Motor neuron (in vitro differentiated cells): ENCODE results near the gene SMG5. TPM values are rescaled to one million over a fixed set of nuclear protein-coding genes. Genes with fewer than 3 reads are reported as not detected.

Source experiments
- ATAC-seq, 8 experiments: fragments of 200-7000 bp; cut with Tn5 transposase; replicated peaks in 6 of 8; 2 replicates each; pipeline ENCODE4 v1.8.0; 2021; ENCODE audit warnings: mild to moderate bottlenecking in 8 of 8, moderate library complexity in 8 of 8
- H3K27ac ChIP-seq, 2 donors: fragments of 250-450 bp; sonication (Bioruptor Pico); 2 replicates each; pipeline ENCODE4 v1.9.0; 2021; ENCODE audit warnings: antibody characterized with exemption in 2 of 2, mild to moderate bottlenecking in 2 of 2, moderate library complexity in 1 of 2
- H3K4me1 ChIP-seq, 2 donors: fragments of 250-450 bp; sonication (Bioruptor Pico); replicated peaks in 1 of 2; 2 replicates each; pipeline ENCODE4 v1.6.1; 2021; ENCODE audit warnings: antibody characterized with exemption in 2 of 2, mild to moderate bottlenecking in 2 of 2, moderate library complexity in 1 of 2
- H3K4me3 ChIP-seq, 5 donors: fragments of 250-450 bp; sonication (Bioruptor Pico); 2 replicates each; pipeline ENCODE4 v1.9.0; 2021; ENCODE audit warnings: antibody characterized with exemption in 5 of 5, mild to moderate bottlenecking in 5 of 5, moderate library complexity in 4 of 5
- WGBS, 10 experiments: fragments of 450-650 bp; shearing (Covaris generic); methylation state at CpG; one replicate each; pipeline ENCODE4 v1.0.0; 2022; 5-methylcytosine and 5-hydroxymethylcytosine counted together
- in situ Hi-C, 9 experiments: fragments of 400-800 bp; cut with MboI; loops; one replicate each; pipeline ENCODE4 v1.15.0; 2021; ENCODE audit warnings: low sequenced_read_pairs in 9 of 9, low pct_unique_long_range_greater_than_20kb in 2 of 9; ENCODE audit not compliant: unreplicated experiment in 9 of 9
- total RNA-seq, 8 experiments: library from RNA; unstranded; fragments of 300-600 nt; gene quantifications; 2 replicates each; pipeline versions ENCODE4 v1.2.3 to v1.2.4, GENCODE V29; 2022

The SMG5 gene
- total RNA-seq, 8 experiments from 2014 or later, result 34.5 to 78.8 (median 62.7) TPM

DNA sequence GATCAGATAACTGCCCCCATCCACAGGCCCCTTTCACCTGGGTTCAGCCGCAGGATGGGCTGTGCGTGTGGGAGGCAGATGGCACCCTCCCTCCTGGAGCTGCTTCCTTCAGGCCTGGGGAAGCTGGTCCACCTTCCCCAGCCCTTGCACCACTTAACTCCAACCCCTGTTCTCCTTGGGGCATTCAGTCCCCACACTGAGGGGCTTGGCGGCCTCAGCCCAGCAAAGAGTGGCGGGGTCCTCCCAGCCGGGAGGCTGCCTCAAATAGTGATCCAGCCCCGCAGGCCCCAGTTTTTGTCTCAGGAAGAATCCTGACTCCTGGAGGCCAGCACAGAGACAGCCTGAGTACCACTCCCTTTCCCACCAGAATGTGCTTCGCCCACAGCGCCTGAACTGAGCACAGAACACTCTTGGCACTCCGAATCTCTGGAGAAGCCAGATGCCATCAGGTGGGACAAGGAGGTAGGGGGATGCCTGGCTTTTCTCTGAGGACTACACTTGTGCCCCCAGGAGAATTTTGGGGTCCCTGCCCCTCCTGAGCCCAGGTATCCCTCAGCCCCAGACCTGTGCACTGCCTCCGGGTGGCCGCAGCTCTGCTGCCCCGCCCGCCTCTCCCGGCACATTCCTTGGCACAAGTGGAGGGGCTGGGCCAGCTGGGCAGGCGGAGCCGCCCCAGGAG is 35.7 kb downstream of the SMG5 start:
- 38 to 92% (median 80%) methylated on average over 1 to 6 of the region's 16 CpGs; no CpG with 5 or more reads in 5 of the 10 experiments for WGBS, 10 experiments
- H3K4me1 ChIP-seq, result peaks cover 0 to 8% of the 10 kb centered on the region in 2 donors
- in situ Hi-C loops, result loop anchor here in 3 of 9 experiments (25.0 kb wide), 2 partner anchors 110 to 160 kb away; partner anchors contain the start of gene MEX3A (in 2 of the 3)
- H3K4me3 ChIP-seq, result no peak overlapping the region
- no peak overlapping the region for H3K27ac ChIP-seq
- peak in 3 of 8 experiments; percentile 22 to 64 (median 60) for ATAC-seq

DNA sequence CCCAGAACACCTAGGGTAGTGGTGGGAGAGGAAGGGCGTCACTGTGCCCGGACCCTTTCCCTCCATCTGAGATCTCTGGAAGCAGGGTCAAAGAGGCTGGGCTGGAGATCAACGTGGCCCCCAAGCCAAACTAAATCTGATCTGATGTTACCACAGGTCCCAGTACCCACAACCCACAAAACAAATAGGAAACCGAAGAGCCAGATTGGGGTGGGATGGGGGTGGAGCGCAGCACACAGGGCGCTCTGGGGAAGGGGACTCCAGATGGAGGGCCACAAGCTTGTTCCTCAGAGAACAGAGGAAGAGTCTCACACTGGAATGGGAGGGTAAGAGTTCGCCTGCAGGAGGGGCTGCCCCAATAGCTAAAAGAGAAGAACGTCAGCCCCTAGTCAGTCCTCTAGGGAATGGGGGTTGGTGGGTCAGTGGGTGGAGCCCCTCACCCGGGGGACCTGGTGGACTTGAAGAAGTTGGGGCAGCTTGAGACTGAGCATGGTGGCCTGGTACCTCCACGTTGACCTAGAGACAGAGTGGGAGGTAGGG is 36.3 kb downstream of the SMG5 start:
- in situ Hi-C loops, result loop anchor here in 3 of 9 experiments (25.0 kb wide), 2 partner anchors 109 to 159 kb away; partner anchors contain the start of gene MEX3A (in 2 of the 3)
- WGBS, 10 experiments, result 62 to 84% (median 80%) methylated on average over 1 to 8 of the region's 10 CpGs; no CpG with 5 or more reads in 6 of the 10 experiments
- H3K4me3 ChIP-seq, result no peak overlapping the region
- peaks cover 0 to 8% of the 10 kb centered on the region in 2 donors for H3K4me1 ChIP-seq
- H3K27ac ChIP-seq, result no peak overlapping the region
- no peak for ATAC-seq

DNA sequence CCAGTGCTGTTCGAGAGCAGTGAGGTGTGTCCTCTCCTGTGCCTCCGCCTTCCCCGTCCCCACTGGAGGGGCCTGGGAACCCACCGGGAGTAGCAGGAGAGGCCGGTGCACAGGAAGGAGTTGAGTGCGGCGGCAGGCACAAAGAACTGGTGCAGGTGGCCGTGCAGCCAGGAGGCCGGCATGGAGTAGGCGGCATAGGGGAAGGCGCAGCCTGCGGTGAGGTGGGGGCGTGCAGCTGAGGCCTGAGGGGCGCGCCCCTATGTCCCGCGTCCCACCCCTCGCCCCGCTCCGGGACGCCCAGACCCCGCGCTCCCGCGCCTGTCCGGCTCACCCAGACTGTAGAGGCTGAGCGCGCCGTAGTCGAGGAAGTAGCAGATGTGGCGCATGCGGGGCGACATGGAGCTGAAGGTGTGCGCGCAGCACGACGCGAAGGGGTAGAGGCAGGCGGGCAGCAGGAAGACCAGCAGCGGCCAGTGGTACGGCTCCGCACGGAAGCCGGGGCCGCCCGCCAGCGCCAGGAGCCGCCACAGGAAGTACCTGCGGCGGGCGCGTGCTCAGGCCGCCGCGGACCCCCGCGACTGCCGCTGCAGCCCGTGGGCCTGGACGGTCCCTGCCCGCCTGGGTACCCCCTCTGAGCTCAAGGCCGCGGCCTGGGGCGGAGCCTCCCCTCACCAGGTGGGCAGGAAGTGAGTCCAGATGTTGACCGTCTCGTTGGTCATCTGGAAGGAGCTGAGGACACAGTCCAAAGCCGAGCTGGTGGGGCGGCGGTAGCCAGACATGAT is 37.0 kb downstream of the SMG5 start:
- no peak overlapping the region for H3K27ac ChIP-seq
- in situ Hi-C loops, result loop anchor here in 3 of 9 experiments (25.0 kb wide), 2 partner anchors 108 to 158 kb away; partner anchors contain the start of gene MEX3A (in 2 of the 3)
- H3K4me1 ChIP-seq, result peaks cover 0 to 8% of the 10 kb centered on the region in 2 donors
- ATAC-seq, result peak in 4 of 8 experiments; percentile 6 to 51 (median 20)
- WGBS, 10 experiments, result 14 to 56% (median 18%) methylated on average over 8 to 45 of the region's 69 CpGs; no CpG with 5 or more reads in 6 of the 10 experiments
- H3K4me3 ChIP-seq, result no peak overlapping the region

DNA sequence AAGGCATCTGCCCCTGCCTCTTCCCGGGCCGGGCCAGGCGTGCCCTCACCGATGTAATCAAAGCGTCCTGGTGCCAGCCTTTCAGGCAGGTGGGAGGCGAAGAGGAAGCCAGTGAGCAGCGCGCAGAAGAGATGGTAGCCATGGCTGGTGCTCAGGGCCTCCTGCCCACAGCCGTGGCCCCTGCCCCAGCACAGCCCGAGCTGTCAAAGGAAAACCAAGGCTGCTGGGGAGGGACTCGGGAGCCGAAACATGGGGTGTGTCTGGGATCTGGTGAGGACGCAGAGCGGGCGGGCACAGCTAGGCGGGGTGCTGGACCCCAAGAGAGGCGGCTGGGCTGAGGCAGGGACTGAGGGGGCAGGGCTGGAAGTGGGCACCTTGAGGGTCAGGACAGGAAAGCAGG is 37.9 kb downstream of the SMG5 start:
- in situ Hi-C loops, result loop anchor here in 3 of 9 experiments (25.0 kb wide), 2 partner anchors 107 to 157 kb away; partner anchors contain the start of gene MEX3A (in 2 of the 3)
- H3K4me3 ChIP-seq, result no peak overlapping the region
- WGBS, 10 experiments, result 55 to 89% (median 82%) methylated on average over 4 to 11 of the region's 17 CpGs; no CpG with 5 or more reads in 7 of the 10 experiments
- no peak overlapping the region for H3K27ac ChIP-seq
- peaks cover 0 to 8% of the 10 kb centered on the region in 2 donors for H3K4me1 ChIP-seq
- ATAC-seq, result no peak

DNA sequence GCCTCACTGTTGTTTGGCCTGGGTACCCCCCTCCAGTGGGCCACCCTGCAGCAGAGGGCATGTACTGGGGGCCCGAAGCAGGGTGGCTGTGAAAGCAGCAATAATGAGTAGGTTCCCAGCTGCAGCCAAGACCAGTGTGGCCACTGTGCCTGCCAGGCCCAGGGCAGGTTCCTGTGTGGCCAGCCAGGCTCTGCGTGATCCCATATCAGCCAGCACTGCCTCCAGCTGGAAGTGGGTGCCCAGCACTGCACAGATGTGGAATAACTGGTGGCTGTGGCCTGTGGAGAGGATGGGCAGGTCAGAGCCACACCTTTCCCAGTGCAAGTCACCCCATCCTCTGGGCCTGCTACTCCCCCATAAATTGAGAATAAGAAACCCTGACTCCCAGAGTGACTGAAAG is 38.5 kb downstream of the SMG5 start:
- in situ Hi-C loops, result loop anchor here in 3 of 9 experiments (25.0 kb wide), 2 partner anchors 107 to 157 kb away; partner anchors contain the start of gene MEX3A (in 2 of the 3)
- Histone ChIP-seq H3K27ac (no peak overlapping the region), H3K4me3 (no peak overlapping the region), H3K4me1 (peaks cover 0 to 8% of the 10 kb centered on the region in 2 donors)
- WGBS, 10 experiments, result 100% methylated on average over 1 of the region's 2 CpGs; no CpG with 5 or more reads in 8 of the 10 experiments
- no peak for ATAC-seq

DNA sequence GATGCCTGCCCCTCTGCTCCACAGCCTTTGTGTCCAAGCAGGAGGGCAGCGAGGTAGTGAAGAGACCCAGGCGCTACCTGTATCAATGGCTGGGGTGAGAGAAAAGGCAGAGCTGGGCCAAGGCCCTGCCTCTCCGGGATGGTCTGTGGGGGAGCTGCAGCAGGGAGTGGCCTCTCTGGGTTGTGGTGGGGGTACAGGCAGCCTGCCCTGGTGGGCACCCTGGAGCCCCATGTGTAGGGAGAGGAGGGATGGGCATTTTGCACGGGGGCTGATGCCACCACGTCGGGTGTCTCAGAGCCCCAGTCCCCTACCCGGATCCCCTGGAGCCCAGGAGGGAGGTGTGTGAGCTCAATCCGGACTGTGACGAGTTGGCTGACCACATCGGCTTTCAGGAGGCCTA is 39.9 kb downstream of the SMG5 start:
- peaks cover 0 to 3% of the 10 kb centered on the region in 2 donors for H3K4me1 ChIP-seq
- no peak overlapping the region for H3K27ac ChIP-seq
- H3K4me3 ChIP-seq, result no peak overlapping the region
- no peak for ATAC-seq
- in situ Hi-C loops, result loop anchor here in 3 of 9 experiments (25.0 kb wide), 2 partner anchors 105 to 155 kb away; partner anchors contain the start of gene MEX3A (in 2 of the 3)
- WGBS, 10 experiments, result 73 to 81% methylated on average over 6 to 7 of the region's 10 CpGs; no CpG with 5 or more reads in 8 of the 10 experiments

DNA sequence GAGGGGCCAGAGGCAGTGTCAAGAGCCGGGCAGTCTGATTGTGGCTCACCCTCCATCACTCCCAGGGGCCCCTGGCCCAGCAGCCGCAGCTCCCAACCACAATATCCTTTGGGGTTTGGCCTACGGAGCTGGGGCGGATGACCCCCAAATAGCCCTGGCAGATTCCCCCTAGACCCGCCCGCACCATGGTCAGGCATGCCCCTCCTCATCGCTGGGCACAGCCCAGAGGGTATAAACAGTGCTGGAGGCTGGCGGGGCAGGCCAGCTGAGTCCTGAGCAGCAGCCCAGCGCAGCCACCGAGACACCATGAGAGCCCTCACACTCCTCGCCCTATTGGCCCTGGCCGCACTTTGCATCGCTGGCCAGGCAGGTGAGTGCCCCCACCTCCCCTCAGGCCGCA is 40.7 kb downstream of the SMG5 start, which contains the start of gene BGLAP:
TSS of gene BGLAP (plus strand) at position 259 of the 400 bp plus-strand sequence. CDS start at position 307, 48 bp downstream.
- no peak within 1 kb of the TSS for H3K27ac ChIP-seq

DNA sequence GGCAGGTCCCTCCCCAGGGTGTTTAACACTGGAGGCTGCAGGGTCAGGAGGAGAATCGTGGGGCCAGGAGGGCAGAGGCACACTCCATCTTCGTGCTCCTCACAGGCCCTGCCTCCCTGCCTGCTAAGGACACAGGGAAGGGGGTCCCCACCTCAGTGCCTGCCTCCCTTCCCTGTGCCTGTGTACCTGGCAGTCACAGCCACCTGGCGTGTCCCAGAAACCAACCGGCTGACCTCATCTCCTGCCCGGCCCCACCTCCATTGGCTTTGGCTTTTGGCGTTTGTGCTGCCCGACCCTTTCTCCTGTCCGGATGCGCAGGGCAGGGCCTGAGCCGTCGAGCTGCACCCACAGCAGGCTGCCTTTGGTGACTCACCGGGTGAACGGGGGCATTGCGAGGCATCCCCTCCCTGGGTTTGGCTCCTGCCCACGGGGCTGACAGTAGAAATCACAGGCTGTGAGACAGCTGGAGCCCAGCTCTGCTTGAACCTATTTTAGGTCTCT is 41.3 kb downstream of the SMG5 start:
- WGBS, 10 experiments, result 10 to 100% (median 77%) methylated on average over 1 to 11 of the region's 15 CpGs; no CpG with 5 or more reads in 4 of the 10 experiments
- no peak overlapping the region for H3K27ac ChIP-seq
- H3K4me1 ChIP-seq, result no peaks in the 10 kb centered on the region
- in situ Hi-C loops, result loop anchor here in 3 of 9 experiments (25.0 kb wide), 2 partner anchors 104 to 154 kb away; partner anchors contain the start of gene MEX3A (in 2 of the 3)
- no peak overlapping the region for H3K4me3 ChIP-seq
- ATAC-seq, result peak in 2 of 8 experiments; percentile 71 to 81

More for the DNA sequence above, 40.7 kb downstream of the SMG5 start, which contains the start of gene BGLAP:
- H3K4me3 ChIP-seq, result no peak within 1 kb of the TSS
- H3K4me1 ChIP-seq, result no peaks in the 10 kb centered on the region
- WGBS, 10 experiments, result 83 to 100% (median 96%) methylated on average over 1 to 11 of the region's 14 CpGs; no CpG with 5 or more reads in 7 of the 10 experiments
- peak in 1 of 8 experiments; percentile 3 for ATAC-seq
- in situ Hi-C loops, result loop anchor here in 3 of 9 experiments (25.0 kb wide), 2 partner anchors 105 to 155 kb away; partner anchors contain the start of gene MEX3A (in 2 of the 3)

DNA sequence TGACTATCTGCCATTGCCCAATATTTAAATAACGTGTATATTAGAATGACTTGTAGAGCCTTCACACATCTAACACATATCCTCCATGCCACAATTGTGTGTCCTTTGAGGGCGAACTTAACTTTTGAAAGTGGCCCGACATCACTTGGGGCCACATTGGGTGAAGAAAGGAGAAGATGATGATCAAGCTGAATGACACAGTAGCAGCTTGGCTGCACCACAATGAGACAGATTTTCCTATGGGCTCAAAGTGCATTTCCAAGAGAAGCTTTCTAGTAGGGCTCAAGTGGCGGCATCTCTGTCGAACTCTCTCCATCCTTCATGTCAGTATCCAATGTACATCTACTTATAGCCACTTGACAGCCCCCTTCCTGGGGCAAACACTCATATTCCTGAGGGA is 44.4 kb downstream of the SMG5 start:
- WGBS, 10 experiments, result 80 to 100% (median 94%) methylated on average over 1 to 5 of the region's 5 CpGs; no CpG with 5 or more reads in 2 of the 10 experiments
- in situ Hi-C loops, result loop anchor here in 4 of 9 experiments (10.0 to 25.0 kb wide), 3 partner anchors 101 to 151 kb away; partner anchors contain the start of gene MEX3A (in 2 of the 4)

DNA sequence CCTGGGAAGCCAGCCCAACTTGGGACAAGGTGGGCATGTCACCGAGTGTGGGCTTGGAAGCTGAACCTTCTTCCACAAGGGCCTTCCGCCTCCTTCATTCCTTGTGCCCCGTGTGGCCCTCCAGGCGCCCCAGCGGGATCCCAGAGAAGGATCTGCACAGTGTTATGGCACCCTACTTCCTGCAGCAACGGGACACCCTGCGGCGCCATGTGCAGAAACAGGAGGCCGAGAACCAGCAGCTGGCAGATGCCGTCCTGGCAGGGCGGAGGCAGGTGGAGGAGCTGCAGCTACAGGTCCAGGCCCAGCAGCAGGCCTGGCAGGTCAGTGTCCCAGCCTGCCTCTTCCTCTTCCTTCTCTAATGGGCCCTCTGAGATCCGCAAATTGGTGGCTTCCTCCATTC is 46.5 kb downstream of the SMG5 start:
- no peak for ATAC-seq
- WGBS, 10 experiments, result 87 to 100% (median 100%) methylated on average over 1 to 8 of the region's 12 CpGs; no CpG with 5 or more reads in 5 of the 10 experiments
- Histone ChIP-seq H3K4me3 (no peak overlapping the region), H3K27ac (no peak overlapping the region), H3K4me1 (no peaks in the 10 kb centered on the region)
- in situ Hi-C loops, result loop anchor here in 4 of 9 experiments (10.0 to 25.0 kb wide), 3 partner anchors 99 to 149 kb away; partner anchors contain the start of gene MEX3A (in 2 of the 4)

More for the DNA sequence above, 44.4 kb downstream of the SMG5 start:
- Histone ChIP-seq H3K4me3 (no peak overlapping the region), H3K4me1 (no peaks in the 10 kb centered on the region), H3K27ac (no peak overlapping the region)
- ATAC-seq, result no peak

DNA sequence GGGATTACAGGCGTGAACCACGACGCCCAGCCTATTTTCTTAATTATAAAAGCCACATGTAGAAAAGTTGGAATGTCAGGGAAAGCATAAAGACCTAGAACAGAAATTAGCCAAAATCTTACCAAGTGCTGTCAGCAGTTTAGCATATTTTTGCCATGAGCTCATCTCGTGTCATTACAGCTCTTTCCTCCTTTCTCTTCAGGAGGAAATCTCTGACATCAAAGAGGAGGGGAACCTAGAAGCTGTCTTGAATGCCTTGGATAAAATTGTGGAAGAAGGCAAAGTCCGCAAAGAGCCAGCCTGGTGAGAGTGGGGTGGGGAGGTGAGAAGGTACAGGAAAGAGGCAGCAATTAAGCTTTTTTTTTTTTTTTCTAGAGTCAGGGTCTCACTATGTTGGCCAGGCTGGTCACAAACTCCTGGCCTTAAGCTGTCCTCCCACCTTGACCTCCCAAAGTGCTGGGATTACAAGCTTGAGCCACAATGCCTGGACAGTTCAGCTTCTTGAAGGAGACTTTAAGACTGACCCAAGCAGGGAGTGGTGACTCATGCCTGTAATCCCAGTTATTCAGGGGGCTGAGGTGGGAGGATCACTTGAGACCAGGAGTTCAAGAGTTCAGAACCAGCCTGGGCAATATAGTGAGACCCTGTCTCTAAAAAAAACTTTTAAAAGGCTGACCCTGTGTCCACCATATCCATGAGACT is 49.0 kb downstream of the SMG5 start:
- ATAC-seq, result peak in 2 of 8 experiments; percentile 38 to 62
- Histone ChIP-seq H3K4me1 (no peaks in the 10 kb centered on the region), H3K4me3 (no peak overlapping the region), H3K27ac (no peak overlapping the region)
- in situ Hi-C loops, result loop anchor here in 4 of 9 experiments (10.0 to 25.0 kb wide), 3 partner anchors 96 to 146 kb away; partner anchors contain the start of gene MEX3A (in 2 of the 4)
- WGBS, 10 experiments, result 33 to 100% (median 89%) methylated on average over 3 to 5 of the region's 5 CpGs; no CpG with 5 or more reads in 3 of the 10 experiments
